ENCODE data around the gene GPHB5.

DNA sequence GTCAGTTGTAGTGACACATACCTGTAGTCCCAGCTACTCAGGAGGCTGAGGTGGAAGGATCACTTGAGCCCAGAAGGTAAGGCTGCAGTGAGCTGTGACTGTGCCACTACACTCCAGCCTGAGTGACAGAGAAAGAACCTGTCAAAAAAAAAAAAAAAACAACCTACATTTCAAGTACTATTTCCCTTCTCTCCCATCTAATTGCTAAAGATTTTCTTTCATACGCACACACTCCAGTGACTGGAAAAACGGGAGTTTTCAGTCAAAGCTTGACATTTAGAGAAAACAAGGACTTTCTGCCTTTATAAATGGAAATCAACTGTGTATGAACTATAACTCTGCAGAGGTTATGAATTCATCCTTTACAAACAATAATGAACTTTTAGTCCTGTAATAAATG is 25.9 kb downstream of the GPHB5 start:
- TF ChIP-seq CTCF (IDR thresholded peaks at IDR 0.05; ENCODE audit: poor library complexity) (no peak), EZH2 (IDR thresholded peaks at IDR 0.05; ENCODE audit: borderline replicate concordance) (no peak)

Data from hepatocyte (in vitro differentiated cells).